ENCODE measurements around the gene PIP4K2A. TPM values are rescaled to one million over a fixed set of nuclear protein-coding genes. Genes with fewer than 3 reads are reported as not detected.

PIP4K2A gene
- total RNA-seq, 1 donor from 2014 or later: 102 TPM

DNA sequence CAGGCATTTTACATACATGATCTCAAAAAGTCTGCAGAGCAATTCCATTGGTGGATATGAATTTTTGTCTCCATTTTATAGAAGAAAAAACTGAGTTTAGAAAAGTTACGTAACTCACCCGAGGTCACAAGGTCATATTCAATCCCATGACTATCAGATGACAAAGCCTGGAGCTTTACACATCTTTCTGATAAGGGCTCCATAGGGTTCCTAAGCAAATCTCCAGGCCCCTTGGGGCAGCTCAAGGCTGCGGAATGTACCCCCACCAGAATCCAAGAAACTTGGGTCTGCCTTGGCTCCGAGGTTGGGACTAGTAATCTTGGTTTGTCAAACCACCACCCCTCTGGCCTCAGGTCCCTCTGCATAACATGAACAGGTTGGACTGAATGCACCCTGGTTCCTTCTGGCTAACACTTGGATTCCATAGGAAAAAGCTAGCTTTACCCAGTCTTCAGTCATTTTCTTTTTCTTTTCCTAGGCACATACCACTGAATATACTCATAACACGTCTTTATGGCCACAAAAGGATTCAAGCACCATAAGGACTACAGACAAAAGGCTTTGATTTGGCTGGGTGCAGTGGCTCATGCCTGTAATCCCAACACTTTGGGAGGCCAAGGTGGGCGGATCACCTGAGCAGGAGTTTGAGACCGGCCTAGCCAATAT lies 55.5 kb downstream of the PIP4K2A start:
- Mint-ChIP-seq H3K4me3 (no peak overlapping the region), H3K36me3 (ENCODE audit: low read depth) (peaks cover 11% of the 10 kb centered on the region), H3K9me3 (no peaks in the 10 kb centered on the region), H3K27ac (no peak overlapping the region), H3K27me3 (no peaks in the 10 kb centered on the region), H3K4me1 (peaks cover 86% of the 10 kb centered on the region)
- ATAC-seq (ENCODE audit: low read depth) (no peak), DNase-seq (no peak)
- ChIA-PET POLR2A (interaction anchor here (1.7 kb wide), 1 partner anchor 10 kb away, joined by 4 read pairs; no protein-coding TSS in a partner anchor), CTCF (interaction anchor here (1.1 kb wide), 1 partner anchor 85 kb away, joined by 4 read pairs; no protein-coding TSS in a partner anchor)
- intact Hi-C loops (cut with micrococcal nuclease): loop anchor here (2.0 to 5.0 kb wide), 2 partner anchors 42 to 328 kb away; no protein-coding TSS in a partner anchor
- no peak for TF ChIP-seq CTCF (IDR thresholded peaks at IDR 0.05)

DNA sequence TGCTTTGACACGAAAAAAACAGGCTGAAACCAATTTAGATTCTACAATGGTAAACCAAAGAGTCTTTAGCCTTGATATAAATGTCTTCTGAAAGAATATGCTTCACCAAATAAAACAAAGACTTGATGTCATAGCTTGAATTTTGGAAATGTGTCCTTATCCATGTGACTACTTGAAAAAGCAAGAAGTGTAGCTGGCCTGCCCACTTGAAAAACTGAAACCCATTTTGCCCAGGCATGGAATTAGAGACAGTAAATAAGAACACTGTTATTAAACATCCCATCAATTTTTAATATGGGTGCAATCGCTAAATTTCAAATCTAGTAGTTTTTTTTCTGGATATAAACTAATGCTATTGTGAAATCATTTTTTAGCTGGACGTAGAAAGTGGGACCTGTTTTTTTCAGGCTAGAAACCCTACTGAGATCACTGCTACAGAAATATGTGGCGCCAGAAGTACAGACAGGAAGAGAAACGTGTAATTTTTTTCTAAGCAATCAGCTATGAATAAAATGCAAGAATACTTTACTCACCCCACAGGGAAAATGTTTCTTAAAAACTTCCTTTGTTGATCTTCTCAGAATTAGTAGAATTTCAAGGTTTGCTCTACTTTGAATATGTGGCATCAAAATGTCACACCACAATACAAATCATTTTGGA lies 56.7 kb downstream of the PIP4K2A start:
- ChIA-PET POLR2A (interaction anchor here (0.7 kb wide), 1 partner anchor 55 kb away, joined by 3 read pairs; no protein-coding TSS in a partner anchor), CTCF (interaction anchor here (0.6 to 1.1 kb wide), 4 partner anchors 10 to 84 kb away, joined by 3 to 4 read pairs (median 3); no protein-coding TSS in a partner anchor)
- Mint-ChIP-seq H3K27ac (peak overlapping the region; percentile 36), H3K9me3 (no peaks in the 10 kb centered on the region), H3K36me3 (ENCODE audit: low read depth) (peaks cover 15% of the 10 kb centered on the region), H3K27me3 (no peaks in the 10 kb centered on the region), H3K4me3 (no peak overlapping the region), H3K4me1 (peaks cover 93% of the 10 kb centered on the region)
- no peak for TF ChIP-seq CTCF (IDR thresholded peaks at IDR 0.05)
- intact Hi-C loops (cut with micrococcal nuclease): loop anchor here (2.0 to 5.0 kb wide), 2 partner anchors 43 to 330 kb away; no protein-coding TSS in a partner anchor
- no peak for ATAC-seq (ENCODE audit: low read depth)
- no peak for DNase-seq

- ChIA-PET POLR2A (interaction anchor here (1.0 kb wide), 1 partner anchor 48 kb away, joined by 3 read pairs; no protein-coding TSS in a partner anchor), CTCF (interaction anchor here (0.7 to 1.1 kb wide), 2 partner anchors 9 to 52 kb away, joined by 3 read pairs; no protein-coding TSS in a partner anchor)
- DNase-seq: no peak
- no peak overlapping the region for H3K4me3 Mint-ChIP-seq
- ATAC-seq (ENCODE audit: low read depth): no peak
- H3K27ac Mint-ChIP-seq: peak overlapping the region; percentile 36
- H3K4me1 Mint-ChIP-seq: peaks cover 95% of the 10 kb centered on the region
- TF ChIP-seq CTCF (IDR thresholded peaks at IDR 0.05): no peak
- H3K9me3 Mint-ChIP-seq: no peaks in the 10 kb centered on the region
- H3K27me3 Mint-ChIP-seq: no peaks in the 10 kb centered on the region
- intact Hi-C loops (cut with micrococcal nuclease): loop anchor here (5.0 kb wide), 1 partner anchor 330 kb away; no protein-coding TSS in a partner anchor
- H3K36me3 Mint-ChIP-seq (ENCODE audit: low read depth): peaks cover 14% of the 10 kb centered on the region
Measured at GRCh38 chr10:22657024-22657423, 57.4 kb downstream of the PIP4K2A start.

DNA sequence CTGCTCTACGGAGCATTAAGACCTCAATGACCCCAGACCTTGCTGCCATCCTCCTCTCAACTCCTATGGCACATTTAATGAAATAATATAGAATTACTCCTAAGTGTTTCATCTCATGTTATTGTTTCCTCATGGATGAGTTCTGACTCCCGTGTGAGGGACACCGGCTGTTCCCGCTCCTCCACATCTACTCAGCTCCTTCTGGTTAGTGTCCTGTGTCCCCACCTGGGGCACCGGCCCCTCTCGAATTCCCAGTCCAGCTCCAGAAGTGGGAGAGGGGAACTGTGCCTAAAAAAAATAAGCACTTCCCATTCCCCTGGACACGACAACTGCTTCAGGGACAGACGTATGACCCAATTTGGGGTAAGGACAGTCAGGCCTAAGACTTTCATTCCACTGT lies 58.3 kb downstream of the PIP4K2A start:
- CTCF ChIA-PET: interaction anchor here (1.1 kb wide), 1 partner anchor 51 kb away, joined by 3 read pairs; no protein-coding TSS in a partner anchor
- no peak for TF ChIP-seq CTCF (IDR thresholded peaks at IDR 0.05)
- H3K4me1 Mint-ChIP-seq: peaks cover 98% of the 10 kb centered on the region
- POLR2A ChIA-PET: interaction anchor here (0.7 to 1.7 kb wide), 3 partner anchors 26 to 49 kb away, joined by 3 to 6 read pairs (median 3); no protein-coding TSS in a partner anchor
- no peaks in the 10 kb centered on the region for H3K9me3 Mint-ChIP-seq
- ATAC-seq (ENCODE audit: low read depth) (no peak), DNase-seq (no peak)
- intact Hi-C loops (cut with micrococcal nuclease): loop anchor here (5.0 kb wide), 1 partner anchor 331 kb away; no protein-coding TSS in a partner anchor
- H3K27ac Mint-ChIP-seq: peak overlapping the region; percentile 69
- H3K4me3 Mint-ChIP-seq: peak overlapping the region; percentile 35
- H3K36me3 Mint-ChIP-seq (ENCODE audit: low read depth): peaks cover 14% of the 10 kb centered on the region
- H3K27me3 Mint-ChIP-seq: no peaks in the 10 kb centered on the region
